SK-N-SH (cell line): Measurements from ENCODE around the gene PTK7.

Source experiments
- CHD2 ChIP-seq: fragments of 150-350 bp; IDR thresholded peaks from 2 replicates; pipeline ENCODE4 v1.6.1; 2018; ENCODE audit warnings: low read length; ENCODE audit not compliant: partially characterized antibody
- EP300 ChIP-seq, 2 experiments: IDR thresholded peaks; 2 replicates each; pipeline versions ENCODE4 v1.4.0 to v1.6.1; 2012; ENCODE audit warnings: borderline replicate concordance in 1 of 2, low read depth in 1 of 2, low read length in 1 of 2
- EZH2phosphoT487 ChIP-seq: fragments of 200-600 bp; sonication (generic); IDR thresholded peaks from 2 replicates; pipeline ENCODE4 v1.6.1; 2017; ENCODE audit warnings: low read depth, mixed run types, mild to moderate bottlenecking, antibody characterized with exemption, moderate library complexity, borderline replicate concordance
- FOSL2 ChIP-seq: IDR thresholded peaks from 2 replicates; pipeline ENCODE4 v1.4.0; 2012; ENCODE audit warnings: low read depth, mild to moderate bottlenecking, moderate library complexity, borderline replicate concordance
- GABPA ChIP-seq: IDR thresholded peaks from 2 replicates; pipeline ENCODE4 v1.4.0; 2012; ENCODE audit warnings: low read depth, mild to moderate bottlenecking
- MXI1 ChIP-seq: IDR thresholded peaks from 2 replicates; pipeline ENCODE4 v1.6.1; 2012; ENCODE audit warnings: mild to moderate bottlenecking, low read depth, low read length, improper control_type of control experiment
- NFIC ChIP-seq: IDR thresholded peaks from 2 replicates; pipeline ENCODE4 v1.4.0; 2012; ENCODE audit warnings: borderline replicate concordance
- POLR2AphosphoS5 ChIP-seq: IDR thresholded peaks from 2 replicates; pipeline ENCODE4 v1.6.1; 2012; ENCODE audit warnings: low read depth, low read length
- RAD21 ChIP-seq: IDR thresholded peaks from 2 replicates; pipeline ENCODE4 v1.6.1; 2012; ENCODE audit warnings: mild to moderate bottlenecking, low read length
- RCOR1 ChIP-seq: fragments of 150-350 bp; IDR thresholded peaks from 2 replicates; pipeline ENCODE4 v1.6.1; 2017; ENCODE audit warnings: antibody characterized with exemption, low read length
- REST ChIP-seq: IDR thresholded peaks from 2 replicates; pipeline ENCODE4 v1.6.1; 2012; ENCODE audit warnings: mild to moderate bottlenecking, low read depth, low read length, moderate library complexity
- TCF12 ChIP-seq: IDR thresholded peaks from 2 replicates; pipeline ENCODE4 v1.4.0; 2012
- TF ChIP-seq, protein P1 (sequence below): fragments of 200-600 bp; sonication (generic); IDR thresholded peaks from 2 replicates; pipeline ENCODE4 v1.6.1; 2017; ENCODE audit warnings: antibody characterized with exemption, mild to moderate bottlenecking, moderate library complexity

DNA sequence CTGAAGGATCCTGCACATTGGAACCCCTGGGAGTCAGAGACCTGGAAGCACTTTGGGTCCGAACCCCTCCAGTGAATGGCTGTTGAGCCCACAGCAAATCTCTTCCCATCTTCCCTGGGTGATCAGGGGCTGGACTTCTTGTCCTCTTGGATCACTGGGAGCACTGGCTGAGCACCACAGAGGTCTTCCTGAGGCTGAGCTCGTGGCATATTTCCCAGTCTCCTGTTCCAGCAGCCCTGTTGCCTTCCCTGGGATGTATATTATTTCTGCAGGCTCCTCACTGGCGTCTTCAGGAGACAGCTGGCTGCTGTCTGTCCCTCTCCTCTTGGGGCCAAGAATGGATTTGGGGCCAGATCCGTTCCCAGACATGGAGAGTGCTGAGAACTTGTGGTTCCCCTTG, 43.4 kb downstream of the PTK7 start:
- TF ChIP-seq, protein P1, sequence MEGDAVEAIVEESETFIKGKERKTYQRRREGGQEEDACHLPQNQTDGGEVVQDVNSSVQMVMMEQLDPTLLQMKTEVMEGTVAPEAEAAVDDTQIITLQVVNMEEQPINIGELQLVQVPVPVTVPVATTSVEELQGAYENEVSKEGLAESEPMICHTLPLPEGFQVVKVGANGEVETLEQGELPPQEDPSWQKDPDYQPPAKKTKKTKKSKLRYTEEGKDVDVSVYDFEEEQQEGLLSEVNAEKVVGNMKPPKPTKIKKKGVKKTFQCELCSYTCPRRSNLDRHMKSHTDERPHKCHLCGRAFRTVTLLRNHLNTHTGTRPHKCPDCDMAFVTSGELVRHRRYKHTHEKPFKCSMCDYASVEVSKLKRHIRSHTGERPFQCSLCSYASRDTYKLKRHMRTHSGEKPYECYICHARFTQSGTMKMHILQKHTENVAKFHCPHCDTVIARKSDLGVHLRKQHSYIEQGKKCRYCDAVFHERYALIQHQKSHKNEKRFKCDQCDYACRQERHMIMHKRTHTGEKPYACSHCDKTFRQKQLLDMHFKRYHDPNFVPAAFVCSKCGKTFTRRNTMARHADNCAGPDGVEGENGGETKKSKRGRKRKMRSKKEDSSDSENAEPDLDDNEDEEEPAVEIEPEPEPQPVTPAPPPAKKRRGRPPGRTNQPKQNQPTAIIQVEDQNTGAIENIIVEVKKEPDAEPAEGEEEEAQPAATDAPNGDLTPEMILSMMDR: no peak
- TF ChIP-seq EZH2phosphoT487: no peak
- no peak for TF ChIP-seq GABPA
- no peak for TF ChIP-seq MXI1
- no peak for TF ChIP-seq EP300 (IDR thresholded peaks at IDR 0.05; ENCODE audit: borderline replicate concordance in 1 of 2, low read depth in 1 of 2, low read length in 1 of 2)
- TF ChIP-seq NFIC: no peak
- TF ChIP-seq RAD21: no peak
- TF ChIP-seq TCF12: no peak
- TF ChIP-seq REST: no peak
- no peak for TF ChIP-seq RCOR1
- TF ChIP-seq FOSL2: no peak
- no peak for TF ChIP-seq CHD2
- no peak for TF ChIP-seq POLR2AphosphoS5
